Esophagus muscularis mucosa (tissue), 4 donors: ENCODE measurements around the gene L2HGDH. TPM values are rescaled to one million over a fixed set of nuclear protein-coding genes. Genes with fewer than 3 reads are reported as not detected.

Experiments used
- DNase-seq: peaks from one replicate; pipeline ENCODE4 v3.0.0-alpha.2; 2017; ENCODE audit errors: extremely low spot score
- H3K27ac ChIP-seq, 4 donors: fragments of 200-600 bp; sonication (generic); replicated peaks in 1 of 4; 1 replicate in 3 of 4; 2 replicates in 1 of 4; pipeline ENCODE4 v1.5.1; 2016 to 2019; ENCODE audit warnings: mild to moderate bottlenecking in 1 of 4
- H3K27me3 ChIP-seq, 4 donors: fragments of 200-600 bp; sonication (generic); one replicate each; pipeline versions ENCODE4 v1.5.1 to v1.6.0; 2016 to 2019
- H3K36me3 ChIP-seq, 4 donors: fragments of 200-600 bp; sonication (generic); one replicate each; pipeline ENCODE4 v1.5.1; 2016 to 2019
- H3K4me1 ChIP-seq, 4 donors: fragments of 200-600 bp; sonication (generic); one replicate each; pipeline ENCODE4 v1.5.1; 2016 to 2019
- H3K4me3 ChIP-seq, 4 donors: fragments of 200-600 bp; sonication (generic); 1 replicate in 2 of 4; 2 replicates in 2 of 4; pipeline ENCODE4 v1.5.1; 2016 to 2019; ENCODE audit warnings: mild to moderate bottlenecking in 4 of 4, moderate library complexity in 1 of 4
- H3K9me3 ChIP-seq, 4 donors: fragments of 200-600 bp; sonication (generic); 1 replicate in 3 of 4; 2 replicates in 1 of 4; pipeline ENCODE4 v1.5.1; 2016 to 2019
- CTCF ChIP-seq, 3 experiments: fragments of 200-600 bp in 2 of 3; fragments of 450-650 bp in 1 of 3; sonication (generic) in 2 of 3; IDR thresholded peaks; one replicate each; pipeline ENCODE4 v1.5.1; 2017 to 2019; ENCODE audit warnings: antibody characterized with exemption in 3 of 3, mild to moderate bottlenecking in 2 of 3, moderate library complexity in 1 of 3
- EP300 ChIP-seq: sonication (generic); formaldehyde crosslinking; IDR thresholded peaks from one replicate; pipeline ENCODE4 v1.6.1; 2017; ENCODE audit warnings: antibody characterized with exemption
- POLR2A ChIP-seq: fragments of 450-650 bp; IDR thresholded peaks from one replicate; pipeline ENCODE4 v1.6.1; 2017; ENCODE audit warnings: antibody characterized with exemption, moderate library complexity, mild to moderate bottlenecking, low read depth
- POLR2AphosphoS5 ChIP-seq, 2 donors: sonication (generic); formaldehyde crosslinking; IDR thresholded peaks; one replicate each; pipeline ENCODE4 v1.6.1; 2017; ENCODE audit warnings: antibody characterized with exemption in 2 of 2
- WGBS: methylation state at CpG from one replicate; pipeline ENCODE4 v1.1.5; 2018; 5-methylcytosine and 5-hydroxymethylcytosine counted together
- intact Hi-C: fragments of 100-400 bp; cut with DNase I; formaldehyde crosslinking; loops from one replicate; pipeline ENCODE4 v1.15.1; 2023
- total RNA-seq, 4 donors: library from RNA; depleted of rRNA; stranded (reverse); fragments of >200 nt; gene quantifications; one replicate each; pipeline versions ENCODE4 v1.1.0 to v1.2.1, GENCODE V29; 2016

Gene L2HGDH
- total RNA-seq, 4 donors from 2014 or later: 4.0 to 12.2 (median 7.7) TPM

GRCh38 chr14:50225067-50225973, 86.7 kb downstream of the L2HGDH start:
- intact Hi-C loops: no loop called here
- H3K9me3 ChIP-seq: no peaks in the 10 kb centered on the region
- no peaks in the 10 kb centered on the region for H3K27me3 ChIP-seq
- WGBS: 33% methylated on average over 5 of the region's 5 CpGs
- H3K4me3 ChIP-seq: peak overlapping the region in 3 of 4 donors; percentile 5 to 17 (median 16)
- peak overlapping the region; percentile 71 to 74 (median 71) for H3K27ac ChIP-seq
- H3K36me3 ChIP-seq: no peaks in the 10 kb centered on the region
- TF ChIP-seq POLR2AphosphoS5 (IDR thresholded peaks at IDR 0.05): peak; percentile 20 to 53
- no peak for TF ChIP-seq EP300
- DNase-seq: no peak
- peaks cover 62 to 98% (median 92%) of the 10 kb centered on the region in 4 donors for H3K4me1 ChIP-seq

GRCh38 chr14:50222055-50222613, 89.9 kb downstream of the L2HGDH start:
- no peak for TF ChIP-seq CTCF (IDR thresholded peaks at IDR 0.05)
- no peak for TF ChIP-seq EP300
- no peak for TF ChIP-seq POLR2AphosphoS5 (IDR thresholded peaks at IDR 0.05)
- TF ChIP-seq POLR2A: no peak
- H3K4me1 ChIP-seq: peaks cover 45 to 85% (median 75%) of the 10 kb centered on the region in 4 donors
- DNase-seq: no peak
- H3K9me3 ChIP-seq: no peaks in the 10 kb centered on the region
- H3K27me3 ChIP-seq: no peaks in the 10 kb centered on the region
- 70% methylated on average over 1 of the region's 1 CpG for WGBS
- H3K36me3 ChIP-seq: no peaks in the 10 kb centered on the region
- H3K27ac ChIP-seq: peak overlapping the region in 3 of 4 donors; percentile 6 to 74 (median 15)
- intact Hi-C loops: no loop called here
- no peak overlapping the region for H3K4me3 ChIP-seq

- intact Hi-C loops: no loop called here
- no peak for DNase-seq
- Histone ChIP-seq H3K27ac (no peak overlapping the region), H3K4me1 (peaks cover 33 to 82% (median 69%) of the 10 kb centered on the region in 4 donors), H3K27me3 (no peaks in the 10 kb centered on the region), H3K4me3 (no peak overlapping the region), H3K36me3 (no peaks in the 10 kb centered on the region), H3K9me3 (no peaks in the 10 kb centered on the region)
- 85% methylated on average over 5 of the region's 5 CpGs for WGBS
- TF ChIP-seq EP300: no peak
- TF ChIP-seq POLR2AphosphoS5 (IDR thresholded peaks at IDR 0.05): no peak
- TF ChIP-seq POLR2A: no peak
- TF ChIP-seq CTCF (IDR thresholded peaks at IDR 0.05): no peak
Observed at GRCh38 chr14:50218501-50218900, 93.5 kb downstream of the L2HGDH start.

GRCh38 chr14:50215416-50215815, 96.6 kb downstream of the L2HGDH start:
- no peaks in the 10 kb centered on the region for H3K9me3 ChIP-seq
- H3K27me3 ChIP-seq: no peaks in the 10 kb centered on the region
- H3K4me1 ChIP-seq: peaks cover 18 to 65% (median 49%) of the 10 kb centered on the region in 4 donors
- WGBS: 72% methylated on average over 2 of the region's 2 CpGs
- no peak overlapping the region for H3K27ac ChIP-seq
- intact Hi-C loops: no loop called here
- H3K36me3 ChIP-seq: no peaks in the 10 kb centered on the region
- no peak overlapping the region for H3K4me3 ChIP-seq
- no peak for DNase-seq
- TF ChIP-seq POLR2AphosphoS5 (IDR thresholded peaks at IDR 0.05) (no peak), EP300 (no peak), POLR2A (no peak), CTCF (IDR thresholded peaks at IDR 0.05) (no peak)

GRCh38 chr14:50213795-50214194, 98.2 kb downstream of the L2HGDH start:
- no peak overlapping the region for H3K27ac ChIP-seq
- H3K4me3 ChIP-seq: no peak overlapping the region
- 64% methylated on average over 2 of the region's 2 CpGs for WGBS
- no peak for DNase-seq
- H3K4me1 ChIP-seq: peaks cover 15 to 53% (median 39%) of the 10 kb centered on the region in 4 donors
- intact Hi-C loops: no loop called here
- H3K36me3 ChIP-seq: no peaks in the 10 kb centered on the region
- no peaks in the 10 kb centered on the region for H3K27me3 ChIP-seq
- TF ChIP-seq POLR2AphosphoS5 (IDR thresholded peaks at IDR 0.05) (no peak), POLR2A (no peak), CTCF (IDR thresholded peaks at IDR 0.05) (no peak), EP300 (no peak)
- no peaks in the 10 kb centered on the region for H3K9me3 ChIP-seq
